Measurements from ENCODE around the gene NUDT1.

Gene NUDT1

GRCh38 chr7:2299131-2299829 is 57.3 kb downstream of the NUDT1 start:
- DNase-seq (ENCODE audit: low spot score): no peak

DNA sequence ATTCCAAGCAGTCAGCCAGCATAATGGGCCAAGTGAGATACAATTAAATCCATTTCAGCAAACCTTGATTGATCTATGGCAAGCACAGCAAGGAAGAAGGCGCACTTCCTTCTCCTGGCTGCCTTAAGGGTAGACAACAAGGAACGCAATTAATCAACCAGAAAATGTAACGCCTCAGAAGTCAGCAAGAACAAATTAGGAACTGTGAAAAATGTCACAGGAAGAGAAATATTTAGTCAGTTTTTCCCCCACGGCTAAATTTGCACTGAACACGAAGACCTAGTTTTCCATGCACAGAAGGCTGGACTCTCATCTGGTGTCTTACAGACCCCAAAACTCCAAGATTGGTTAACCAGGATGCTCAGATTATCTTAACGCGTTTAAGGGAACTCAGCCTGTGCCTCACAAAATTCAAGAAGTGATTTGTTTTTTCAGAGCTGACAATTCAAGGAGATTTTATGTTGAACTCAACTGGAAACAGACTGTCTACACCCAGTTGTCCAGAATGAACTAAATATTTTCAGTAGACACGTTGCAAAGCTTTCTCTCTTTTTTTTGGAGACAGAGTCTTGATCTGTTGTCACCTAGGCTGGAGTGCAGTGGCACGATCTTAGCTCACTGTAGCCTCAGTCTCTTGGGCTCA is 58.0 kb downstream of the NUDT1 start:
- DNase-seq (ENCODE audit: low spot score): no peak

Data from HuH-7.5 (cell line).